Measurements from ENCODE around the gene MFSD6L. TPM values are rescaled to one million over a fixed set of nuclear protein-coding genes. Genes with fewer than 3 reads are reported as not detected.

Gene MFSD6L
- total RNA-seq, 2 donors from 2014 or later: 0.41 to 1.9 TPM

DNA sequence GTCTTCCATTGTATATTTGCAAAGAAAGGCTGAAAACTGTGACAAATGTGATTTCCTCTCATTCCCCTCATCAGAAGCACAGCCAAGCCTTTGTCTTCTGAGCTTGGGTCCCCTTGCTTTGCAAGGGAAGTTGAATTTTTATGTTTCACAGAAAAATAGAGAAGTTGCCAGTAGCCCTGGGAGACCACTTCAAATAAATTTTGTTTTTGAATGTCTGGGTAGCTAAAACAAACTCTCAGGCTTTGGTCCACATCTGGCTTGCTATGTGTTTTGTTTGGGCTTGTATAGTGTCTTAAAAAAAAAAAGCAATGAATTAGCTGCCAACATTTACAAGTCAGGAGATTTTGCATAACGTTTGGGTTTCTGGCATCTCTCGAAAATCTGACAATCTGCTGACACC lies 44.2 kb upstream of the MFSD6L start:
- 19% methylated on average over 2 of the region's 2 CpGs for WGBS
- intact Hi-C loops (cut with DNase I): no loop called here

DNA sequence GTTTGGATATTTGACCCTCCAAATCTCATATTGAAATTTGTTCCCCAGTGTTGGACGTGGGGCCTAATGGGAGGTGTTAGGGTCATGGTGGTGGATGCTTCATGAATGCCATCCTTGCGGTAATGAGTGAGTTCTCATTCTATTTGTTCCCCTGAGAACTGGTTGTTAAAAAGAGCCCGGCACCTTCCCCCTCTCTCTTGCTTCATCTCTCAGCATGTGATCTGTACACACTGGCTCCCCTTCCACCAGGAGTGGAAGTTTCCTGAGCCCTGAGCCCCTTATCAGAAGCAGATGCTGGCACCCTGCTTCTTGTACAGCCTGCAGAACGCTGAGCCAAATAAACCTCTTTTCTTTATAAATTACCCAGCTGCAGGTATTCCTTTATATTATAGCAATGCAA lies 42.7 kb upstream of the MFSD6L start:
- TF ChIP-seq POLR2A (IDR thresholded peaks at IDR 0.05) (no peak), POLR2AphosphoS5 (IDR thresholded peaks at IDR 0.05) (no peak)
- TF ChIP-seq, protein P1, sequence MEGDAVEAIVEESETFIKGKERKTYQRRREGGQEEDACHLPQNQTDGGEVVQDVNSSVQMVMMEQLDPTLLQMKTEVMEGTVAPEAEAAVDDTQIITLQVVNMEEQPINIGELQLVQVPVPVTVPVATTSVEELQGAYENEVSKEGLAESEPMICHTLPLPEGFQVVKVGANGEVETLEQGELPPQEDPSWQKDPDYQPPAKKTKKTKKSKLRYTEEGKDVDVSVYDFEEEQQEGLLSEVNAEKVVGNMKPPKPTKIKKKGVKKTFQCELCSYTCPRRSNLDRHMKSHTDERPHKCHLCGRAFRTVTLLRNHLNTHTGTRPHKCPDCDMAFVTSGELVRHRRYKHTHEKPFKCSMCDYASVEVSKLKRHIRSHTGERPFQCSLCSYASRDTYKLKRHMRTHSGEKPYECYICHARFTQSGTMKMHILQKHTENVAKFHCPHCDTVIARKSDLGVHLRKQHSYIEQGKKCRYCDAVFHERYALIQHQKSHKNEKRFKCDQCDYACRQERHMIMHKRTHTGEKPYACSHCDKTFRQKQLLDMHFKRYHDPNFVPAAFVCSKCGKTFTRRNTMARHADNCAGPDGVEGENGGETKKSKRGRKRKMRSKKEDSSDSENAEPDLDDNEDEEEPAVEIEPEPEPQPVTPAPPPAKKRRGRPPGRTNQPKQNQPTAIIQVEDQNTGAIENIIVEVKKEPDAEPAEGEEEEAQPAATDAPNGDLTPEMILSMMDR (IDR thresholded peaks at IDR 0.05): no peak
- Histone ChIP-seq H3K9me3 (no peaks in the 10 kb centered on the region), H3K36me3 (no peaks in the 10 kb centered on the region), H3K4me1 (replicated peaks) (no peaks in the 10 kb centered on the region), H3K27me3 (replicated peaks; ENCODE audit: insufficient read depth) (peaks cover 3% of the 10 kb centered on the region), H3K4me3 (no peak overlapping the region), H3K27ac (no peak overlapping the region)
- no peak for DNase-seq (ENCODE audit: low spot score)
- intact Hi-C loops (cut with DNase I): no loop called here
- WGBS: 83% methylated on average over 4 of the region's 4 CpGs

More for the DNA sequence above, 44.2 kb upstream of the MFSD6L start:
- no peaks in the 10 kb centered on the region for H3K4me1 ChIP-seq (replicated peaks)
- TF ChIP-seq, protein P1 (IDR thresholded peaks at IDR 0.05): no peak
- no peak for TF ChIP-seq POLR2AphosphoS5 (IDR thresholded peaks at IDR 0.05)
- TF ChIP-seq POLR2A (IDR thresholded peaks at IDR 0.05): no peak
- H3K9me3 ChIP-seq: no peaks in the 10 kb centered on the region
- H3K27me3 ChIP-seq (replicated peaks; ENCODE audit: insufficient read depth): no peaks in the 10 kb centered on the region
- H3K27ac ChIP-seq: no peak overlapping the region
- no peak for DNase-seq (ENCODE audit: low spot score)
- H3K4me3 ChIP-seq: no peak overlapping the region
- H3K36me3 ChIP-seq: no peaks in the 10 kb centered on the region

DNA sequence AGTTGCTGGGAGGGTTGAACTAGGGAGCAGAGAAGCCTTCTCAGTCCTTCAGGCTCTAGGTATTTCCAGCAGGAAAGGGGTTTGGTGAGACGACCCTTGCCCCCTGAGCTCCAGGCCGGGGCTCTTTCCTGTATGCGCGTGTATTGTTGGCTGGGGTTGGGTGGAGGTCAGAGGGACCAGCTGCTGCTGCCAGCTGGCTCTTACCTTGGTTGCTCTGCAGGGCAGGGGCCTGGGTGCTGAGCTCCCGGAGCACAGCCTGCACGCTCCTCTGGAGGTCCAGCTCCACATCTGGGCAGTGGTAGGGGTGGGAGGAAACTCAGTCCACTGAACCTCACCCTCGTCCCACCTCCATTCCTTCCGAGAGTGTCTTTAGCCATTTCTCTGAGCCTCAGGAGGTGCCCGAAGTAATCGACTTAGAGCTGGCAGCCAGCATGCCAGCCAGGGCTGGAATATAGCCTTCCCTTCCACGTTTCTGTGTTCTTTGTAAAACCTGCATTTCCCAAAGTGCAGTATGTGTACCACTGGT lies 40.3 kb upstream of the MFSD6L start:
- no peaks in the 10 kb centered on the region for H3K9me3 ChIP-seq
- WGBS: 68% methylated on average over 11 of the region's 11 CpGs
- H3K4me3 ChIP-seq: no peak overlapping the region
- no peak overlapping the region for H3K27ac ChIP-seq
- H3K36me3 ChIP-seq: no peaks in the 10 kb centered on the region
- TF ChIP-seq POLR2AphosphoS5 (IDR thresholded peaks at IDR 0.05) (no peak), POLR2A (IDR thresholded peaks at IDR 0.05) (no peak)
- TF ChIP-seq, protein P1 (IDR thresholded peaks at IDR 0.05): no peak
- no peaks in the 10 kb centered on the region for H3K4me1 ChIP-seq (replicated peaks)
- peaks cover 3% of the 10 kb centered on the region for H3K27me3 ChIP-seq (replicated peaks; ENCODE audit: insufficient read depth)
- intact Hi-C loops (cut with DNase I): no loop called here
- DNase-seq (ENCODE audit: low spot score): no peak

DNA sequence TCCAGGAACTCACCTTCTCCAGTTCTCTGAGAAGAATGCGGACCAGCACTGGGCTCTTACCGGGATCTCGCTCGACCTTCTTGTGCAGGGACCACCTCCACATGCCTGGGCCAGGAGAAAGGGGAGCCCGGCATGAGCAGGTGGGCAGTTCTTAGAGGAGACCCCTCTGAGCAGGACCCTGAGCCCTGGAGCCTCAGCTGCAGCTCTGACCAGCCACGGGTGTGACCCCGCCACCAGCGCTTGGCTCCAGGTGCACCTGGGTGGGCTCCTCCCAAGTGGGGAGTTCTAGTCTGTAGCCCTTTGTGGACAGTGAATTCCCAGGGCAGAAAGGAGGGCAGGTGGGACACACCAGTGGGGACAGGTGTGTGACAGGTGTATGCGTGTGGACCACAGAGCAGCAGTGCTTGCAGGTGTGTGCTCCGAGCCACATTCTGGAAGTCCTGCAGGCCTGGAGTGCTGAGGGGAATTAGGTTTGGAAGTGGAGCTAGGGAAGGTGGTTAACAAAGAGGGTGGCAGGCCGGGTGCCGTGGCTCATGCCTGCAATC lies 39.5 kb upstream of the MFSD6L start:
- TF ChIP-seq, protein P1 (IDR thresholded peaks at IDR 0.05): no peak
- TF ChIP-seq POLR2A (IDR thresholded peaks at IDR 0.05) (no peak), POLR2AphosphoS5 (IDR thresholded peaks at IDR 0.05) (no peak)
- 96% methylated on average over 12 of the region's 12 CpGs for WGBS

DNA sequence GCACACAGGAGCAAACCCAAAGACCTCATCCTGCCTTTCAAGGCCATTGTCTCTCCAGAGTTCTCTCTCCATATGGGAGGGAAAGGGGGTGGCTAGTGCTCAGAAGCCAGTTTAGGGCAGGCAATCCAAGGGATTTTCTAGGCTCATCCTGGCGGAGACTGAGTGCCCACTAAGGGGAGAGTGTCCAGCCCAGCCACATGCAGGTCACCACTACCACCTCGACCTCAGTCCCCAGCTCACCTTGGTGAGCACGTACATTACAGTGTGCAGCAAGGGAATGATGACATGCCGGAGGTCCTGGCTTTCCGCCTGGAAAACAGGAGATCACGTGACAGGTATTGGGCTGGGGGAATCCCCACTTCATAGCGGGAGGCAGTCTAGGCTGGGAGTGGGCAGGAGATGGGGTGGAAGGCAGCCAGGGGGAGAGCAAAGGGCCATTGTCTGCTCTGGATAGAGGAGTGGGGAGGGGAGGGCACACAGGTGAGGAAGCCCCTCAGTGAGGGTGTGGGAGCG lies 38.5 kb upstream of the MFSD6L start:
- peaks cover 6% of the 10 kb centered on the region for H3K27me3 ChIP-seq (replicated peaks; ENCODE audit: insufficient read depth)
- intact Hi-C loops (cut with DNase I): no loop called here
- DNase-seq (ENCODE audit: low spot score): no peak

More for the DNA sequence above, 39.5 kb upstream of the MFSD6L start:
- Histone ChIP-seq H3K27me3 (replicated peaks; ENCODE audit: insufficient read depth) (peaks cover 3% of the 10 kb centered on the region), H3K27ac (no peak overlapping the region), H3K36me3 (no peaks in the 10 kb centered on the region), H3K4me3 (no peak overlapping the region), H3K9me3 (no peaks in the 10 kb centered on the region), H3K4me1 (replicated peaks) (no peaks in the 10 kb centered on the region)
- intact Hi-C loops (cut with DNase I): no loop called here
- no peak for DNase-seq (ENCODE audit: low spot score)

More for the DNA sequence above, 38.5 kb upstream of the MFSD6L start:
- WGBS: 29% methylated on average over 8 of the region's 8 CpGs
- Histone ChIP-seq H3K4me1 (replicated peaks) (no peaks in the 10 kb centered on the region), H3K4me3 (no peak overlapping the region), H3K27ac (no peak overlapping the region), H3K36me3 (no peaks in the 10 kb centered on the region), H3K9me3 (no peaks in the 10 kb centered on the region)
- TF ChIP-seq POLR2A (IDR thresholded peaks at IDR 0.05): no peak

Measured in prostate gland (tissue), 2 donors.